Kidney (tissue), 14 donors: Measurements from ENCODE around the gene SLC25A21. TPM values are rescaled to one million over a fixed set of nuclear protein-coding genes. Genes with fewer than 3 reads are reported as not detected.

Experiments
- DNase-seq, 5 donors: peaks; one replicate each; pipeline ENCODE4 v3.0.0-alpha.2; 2013 to 2020
- FAIRE-seq: peaks from 2 replicates; lab custom pipeline; 2012; peaks lifted over from hg19 to GRCh38; lab: Jason Lieb, UNC
- H3K27ac ChIP-seq, 2 donors: one replicate each; pipeline ENCODE4 v1.7.0; 2013; ENCODE audit warnings: low read depth in 2 of 2, low read length in 2 of 2, inconsistent platforms in 1 of 2
- H3K27me3 ChIP-seq: one replicate; pipeline ENCODE4 v1.7.1; 2013; ENCODE audit warnings: low read length, inconsistent platforms; ENCODE audit not compliant: control insufficient read depth, insufficient read depth
- H3K36me3 ChIP-seq, 3 donors: one replicate each; pipeline versions ENCODE4 v1.7.0 to v1.7.1; 2013; ENCODE audit warnings: low read length in 3 of 3, control low read depth in 1 of 3, inconsistent platforms in 1 of 3; ENCODE audit not compliant: insufficient read depth in 3 of 3, control insufficient read depth in 2 of 3
- H3K4me1 ChIP-seq, 3 donors: one replicate each; pipeline versions ENCODE4 v1.7.0 to v1.7.1; 2013; ENCODE audit warnings: low read length in 3 of 3, inconsistent platforms in 1 of 3, low read depth in 1 of 3; ENCODE audit not compliant: control insufficient read depth in 2 of 3, insufficient read depth in 2 of 3
- H3K4me3 ChIP-seq, 3 donors: one replicate each; pipeline versions ENCODE4 v1.7.0 to v1.8.1; 2013; ENCODE audit warnings: low read length in 3 of 3, control low read depth in 1 of 3, inconsistent platforms in 1 of 3
- H3K9ac ChIP-seq, 3 donors: one replicate each; pipeline versions ENCODE4 v1.7.0 to v1.7.1; 2013; ENCODE audit warnings: low read length in 3 of 3, control low read depth in 1 of 3, inconsistent platforms in 1 of 3
- H3K9me3 ChIP-seq, 3 donors: one replicate each; pipeline versions ENCODE4 v1.7.0 to v1.7.1; 2013; ENCODE audit warnings: low read length in 3 of 3, control low read depth in 1 of 3, inconsistent platforms in 1 of 3; ENCODE audit not compliant: control insufficient read depth in 2 of 3, insufficient read depth in 1 of 3
- intact Hi-C: fragments of 100-400 bp; cut with DNase I; formaldehyde crosslinking; loops from one replicate; pipeline ENCODE4 v1.11.1; 2022
- polyA plus RNA-seq: library from polyadenylated mRNA; stranded (reverse); fragments of 350-450 nt; fragmentation: Illumina TruSeq; extraction: RNeasy Lipid Tissue Mini Kit (QIAGEN cat#74804); gene quantifications from one replicate; pipeline ENCODE4 v1.2.3, GENCODE V29; 2014; ENCODE audit warnings: low read depth, low replicate concordance; ENCODE audit not compliant: insufficient read depth
- total RNA-seq: library from RNA; stranded (reverse); fragmentation: NEBNext Ultra II Directional; extraction: Animal tissue kit (Norgen Biotek cat#: 25700); gene quantifications from one replicate; pipeline ENCODE4 v1.2.1, GENCODE V29; 2021
- TF ChIP-seq, protein P1 (sequence below): IDR thresholded peaks from 3 replicates; pipeline ENCODE4 v1.5.1; 2012; ENCODE audit warnings: mild to moderate bottlenecking, moderate library complexity, borderline replicate concordance; ENCODE audit not compliant: insufficient read depth; ENCODE audit errors: extremely low read depth
- donor health status: control.
- donor health status: control.
- donor health status: control.
- donor health status: control.
- donor health status: control.
- donor health status: DM: yes; HTN: yes; CAD: no.
- donor health status: Normal renal cell carcinoma (clear cell type).

The SLC25A21 gene
- total and polyA plus RNA-seq, 2 donors from 2014 or later = 1.3 to 1.4 TPM

DNA sequence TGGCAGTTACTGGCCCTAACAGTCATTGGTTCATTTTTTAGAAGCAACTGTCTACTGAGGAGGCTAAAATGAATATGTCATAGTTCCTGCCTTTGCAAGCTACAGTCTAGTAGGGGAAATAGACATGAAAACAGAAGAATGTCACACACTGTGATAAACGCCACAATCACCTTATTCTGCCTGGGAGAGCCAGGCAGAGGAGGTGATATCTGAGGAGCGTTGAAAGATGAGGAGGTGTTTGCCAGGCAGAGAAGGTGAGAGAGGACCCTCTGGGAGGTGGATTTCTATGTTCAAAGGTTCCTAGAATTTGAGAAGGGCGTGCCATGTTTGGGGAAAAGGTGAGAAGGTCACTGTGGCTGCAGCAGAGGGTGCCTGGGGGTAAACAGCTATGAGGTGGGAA is 325.0 kb downstream of the SLC25A21 start:
- H3K27ac ChIP-seq = no peak overlapping the region
- no peak overlapping the region for H3K4me3 ChIP-seq
- DNase-seq = no peak
- no peaks in the 10 kb centered on the region for H3K4me1 ChIP-seq
- H3K27me3 ChIP-seq = no peaks in the 10 kb centered on the region
- FAIRE-seq = no peak
- H3K9me3 ChIP-seq = no peaks in the 10 kb centered on the region
- TF ChIP-seq, protein P1, sequence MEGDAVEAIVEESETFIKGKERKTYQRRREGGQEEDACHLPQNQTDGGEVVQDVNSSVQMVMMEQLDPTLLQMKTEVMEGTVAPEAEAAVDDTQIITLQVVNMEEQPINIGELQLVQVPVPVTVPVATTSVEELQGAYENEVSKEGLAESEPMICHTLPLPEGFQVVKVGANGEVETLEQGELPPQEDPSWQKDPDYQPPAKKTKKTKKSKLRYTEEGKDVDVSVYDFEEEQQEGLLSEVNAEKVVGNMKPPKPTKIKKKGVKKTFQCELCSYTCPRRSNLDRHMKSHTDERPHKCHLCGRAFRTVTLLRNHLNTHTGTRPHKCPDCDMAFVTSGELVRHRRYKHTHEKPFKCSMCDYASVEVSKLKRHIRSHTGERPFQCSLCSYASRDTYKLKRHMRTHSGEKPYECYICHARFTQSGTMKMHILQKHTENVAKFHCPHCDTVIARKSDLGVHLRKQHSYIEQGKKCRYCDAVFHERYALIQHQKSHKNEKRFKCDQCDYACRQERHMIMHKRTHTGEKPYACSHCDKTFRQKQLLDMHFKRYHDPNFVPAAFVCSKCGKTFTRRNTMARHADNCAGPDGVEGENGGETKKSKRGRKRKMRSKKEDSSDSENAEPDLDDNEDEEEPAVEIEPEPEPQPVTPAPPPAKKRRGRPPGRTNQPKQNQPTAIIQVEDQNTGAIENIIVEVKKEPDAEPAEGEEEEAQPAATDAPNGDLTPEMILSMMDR = no peak
- no peaks in the 10 kb centered on the region for H3K36me3 ChIP-seq
- intact Hi-C loops = no loop called here
- H3K9ac ChIP-seq = no peak overlapping the region

DNA sequence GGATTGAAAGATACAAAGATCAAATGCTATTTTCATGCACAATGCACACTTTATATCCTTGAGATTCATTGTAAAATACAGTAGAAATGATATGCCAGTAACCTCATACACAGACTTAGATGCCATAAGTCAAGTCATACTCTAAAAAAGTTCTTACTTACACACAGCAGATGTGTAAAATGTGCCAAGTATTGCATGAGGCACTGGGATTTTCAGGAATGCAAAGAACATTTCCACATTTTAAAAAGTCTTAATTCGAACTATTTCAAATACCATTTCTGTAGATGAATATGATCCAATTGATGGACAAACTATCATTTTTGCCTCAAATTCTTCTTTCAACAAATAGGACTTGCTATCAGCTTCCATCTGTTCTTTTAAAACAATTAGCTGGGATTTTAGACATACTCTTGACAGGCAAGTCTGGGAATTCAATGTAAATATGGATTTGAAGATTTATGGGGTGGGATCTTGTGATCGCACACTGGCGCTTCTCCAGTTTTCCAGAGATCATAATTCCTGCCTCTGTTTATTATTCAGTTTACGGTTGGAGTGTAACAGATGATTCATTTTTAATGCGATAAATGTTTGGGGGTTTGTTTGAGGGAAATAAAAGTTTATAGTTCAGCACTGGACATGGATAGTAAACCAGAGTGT is 326.9 kb downstream of the SLC25A21 start:
- Histone ChIP-seq H3K9ac (no peak overlapping the region), H3K27me3 (no peaks in the 10 kb centered on the region), H3K36me3 (no peaks in the 10 kb centered on the region), H3K9me3 (no peaks in the 10 kb centered on the region), H3K4me1 (no peaks in the 10 kb centered on the region), H3K4me3 (no peak overlapping the region), H3K27ac (no peak overlapping the region)
- TF ChIP-seq, protein P1 = no peak
- intact Hi-C loops = no loop called here
- DNase-seq (no peak), FAIRE-seq (no peak)

DNA sequence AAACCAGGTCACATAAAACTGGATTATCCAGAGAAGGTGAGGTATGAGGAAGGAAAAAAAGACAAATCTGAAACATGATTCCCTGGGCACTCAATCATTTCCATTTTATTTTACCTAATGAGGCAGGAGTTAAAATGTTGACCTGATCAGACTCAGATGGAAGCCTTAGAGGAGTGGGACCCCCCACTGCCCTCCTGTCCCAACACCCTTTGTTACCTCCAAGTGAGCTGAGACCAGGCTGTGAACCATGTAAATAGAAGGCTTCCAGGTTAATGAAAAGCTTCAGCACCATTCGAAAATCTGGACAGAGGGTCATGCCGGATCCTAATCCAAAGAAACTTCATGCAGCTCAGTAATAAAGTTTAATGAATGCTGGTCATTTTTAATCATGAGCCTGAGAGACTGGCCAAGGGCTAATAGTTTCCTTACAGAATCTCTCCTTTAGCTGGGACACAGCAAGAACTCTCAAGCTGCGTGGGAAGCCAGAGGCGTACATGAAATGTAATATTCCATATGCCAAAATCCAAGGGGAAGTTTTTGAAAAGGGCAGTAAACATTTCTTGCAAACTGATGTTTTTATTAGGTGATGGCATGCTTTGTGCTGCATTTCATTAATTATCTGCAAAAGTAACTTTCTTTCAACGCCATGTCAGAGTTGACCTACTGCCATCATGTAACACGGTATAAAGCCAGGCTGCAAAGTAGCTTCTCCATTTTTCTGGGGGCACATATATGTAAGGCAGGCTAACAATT is 327.8 kb downstream of the SLC25A21 start:
- intact Hi-C loops = no loop called here
- TF ChIP-seq, protein P1 = no peak
- Histone ChIP-seq H3K36me3 (no peaks in the 10 kb centered on the region), H3K9ac (no peak overlapping the region), H3K4me3 (no peak overlapping the region), H3K27me3 (no peaks in the 10 kb centered on the region), H3K4me1 (no peaks in the 10 kb centered on the region), H3K27ac (no peak overlapping the region), H3K9me3 (no peaks in the 10 kb centered on the region)
- peak in 2 of 5 donors; percentile 20 to 23 for DNase-seq
- no peak for FAIRE-seq
